Mucosa of descending colon (tissue), 3 donors: ENCODE results near the gene CDK2AP2. TPM values are rescaled to one million over a fixed set of nuclear protein-coding genes. Genes with fewer than 3 reads are reported as not detected.
"Not testable (repeated sequence)": the region's sequence is repeated elsewhere in the genome, so short reads cannot be mapped to it uniquely, and the experiment has no call there.

Source experiments
- ATAC-seq: fragments of 200-7000 bp; cut with Tn5 transposase; one replicate; pipeline ENCODE4 v1.9.1; 2020; ENCODE audit warnings: mild to moderate bottlenecking, moderate library complexity
- DNase-seq, 3 donors: peaks; one replicate each; pipeline ENCODE4 v3.0.0-alpha.2; 2020
- H3K36me3 ChIP-seq: fragments of 200-600 bp; one replicate; pipeline ENCODE4 v1.8.0; 2021; ENCODE audit warnings: low read depth, mild to moderate bottlenecking
- H3K4me1 ChIP-seq: fragments of 200-600 bp; one replicate; pipeline ENCODE4 v1.8.0; 2021; ENCODE audit warnings: low read depth, mild to moderate bottlenecking
- H3K4me3 ChIP-seq: fragments of 200-600 bp; one replicate; pipeline ENCODE4 v1.8.0; 2021; ENCODE audit warnings: mild to moderate bottlenecking
- H3K9me3 ChIP-seq: fragments of 200-600 bp; one replicate; pipeline ENCODE4 v1.8.0; 2021; ENCODE audit warnings: mild to moderate bottlenecking
- CTCF ChIP-seq: fragments of 200-600 bp; IDR thresholded peaks from one replicate; pipeline ENCODE4 v1.8.0; 2022; ENCODE audit warnings: antibody characterized with exemption, mild to moderate bottlenecking
- intact Hi-C, 2 donors: fragments of 100-400 bp; cut with DNase I in 1 of 2; cut with micrococcal nuclease in 1 of 2; formaldehyde crosslinking; loops; one replicate each; pipeline versions ENCODE4 v1.11.0 to v1.11.1; 2022; cut with DNase I, micrococcal nuclease
- total RNA-seq, 3 donors: library from RNA; stranded (reverse); fragmentation: NEBNext Ultra II Directional in 2 of 3; extraction: Animal tissue kit (Norgen Biotek cat#: 25700) in 2 of 3; gene quantifications; one replicate each; pipeline versions ENCODE4 v1.2.1 to v1.2.4, GENCODE V29; 2021 to 2023
- donor health status: DM: no; HTN: no; CAD: no; lungs with moderate emphysema.
- donor health status: DM: no; HTN: no; CAD: no.
- donor health status: DM: no; HTN: yes; CAD: no.

CDK2AP2 gene
- total RNA-seq, 3 donors from 2014 or later: 63.5 to 81.3 (median 79.3) TPM

DNA sequence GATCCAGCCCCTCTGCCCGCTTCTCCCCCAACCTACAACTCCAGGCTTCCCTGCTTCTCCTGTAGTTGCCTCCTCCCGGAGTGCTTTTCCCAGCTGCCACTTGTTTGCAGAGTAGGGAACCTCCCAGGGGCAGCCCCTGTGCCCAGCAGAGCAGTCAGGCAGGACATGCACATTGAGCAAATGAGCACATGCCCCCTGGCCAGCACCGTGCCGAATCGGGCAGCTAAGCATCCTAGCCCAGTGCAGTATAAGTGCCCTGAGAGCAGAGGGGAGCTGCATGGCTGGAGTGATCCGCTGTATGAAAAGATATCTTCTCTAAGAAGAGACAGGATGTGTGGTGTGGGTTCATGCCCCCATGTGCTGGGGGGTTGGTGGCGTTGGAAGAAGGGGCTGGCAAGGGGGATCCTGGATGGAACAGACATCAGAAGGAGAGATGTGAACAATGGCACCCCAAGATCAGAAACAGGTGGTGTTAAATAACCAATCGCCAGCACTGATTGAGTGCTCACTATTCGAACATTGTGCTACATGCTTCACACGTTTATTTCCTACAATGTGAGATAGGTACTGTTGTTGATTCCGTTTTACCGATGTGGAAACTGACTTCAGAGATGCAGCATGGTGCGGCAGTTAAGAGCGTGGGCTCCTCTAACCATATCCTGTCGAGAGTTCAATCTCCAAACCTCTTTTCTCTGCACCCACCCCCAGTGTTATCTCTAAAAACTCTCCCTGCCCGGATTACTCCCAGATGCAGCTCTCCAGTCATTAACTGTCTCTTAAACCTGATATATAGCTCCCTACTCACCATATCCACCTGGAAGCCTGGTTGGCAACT, 23.9 kb downstream of the CDK2AP2 start:
- TF ChIP-seq CTCF: no peak
- ATAC-seq (peak; percentile 2), DNase-seq (peak in 1 of 3 donors; percentile 64)
- intact Hi-C loops: no loop called here
- no peak overlapping the region for H3K4me3 ChIP-seq
- no peaks in the 10 kb centered on the region for H3K9me3 ChIP-seq
- H3K36me3 ChIP-seq: no peaks in the 10 kb centered on the region
- H3K4me1 ChIP-seq: peaks cover 24% of the 10 kb centered on the region

GRCh38 chr11:67482827-67483798, 24.8 kb downstream of the CDK2AP2 start, which contains the start of gene AIP:
TSS of gene AIP (plus strand) at chr11:67483026. CDS start at chr11:67483159, 133 bp downstream.
- peak within 1 kb of the TSS; percentile 27 for H3K4me3 ChIP-seq
- ATAC-seq: peak; percentile 96
- no peak for TF ChIP-seq CTCF
- H3K4me1 ChIP-seq: peaks cover 23% of the 10 kb centered on the region
- no peaks in the 10 kb centered on the region for H3K9me3 ChIP-seq
- H3K36me3 ChIP-seq: no peaks in the 10 kb centered on the region
- peak; percentile 98 to 99 (median 98) for DNase-seq
- intact Hi-C loops: no loop called here

GRCh38 chr11:67482275-67482826, 25.6 kb downstream of the CDK2AP2 start:
- H3K9me3 ChIP-seq: no peaks in the 10 kb centered on the region
- peaks cover 23% of the 10 kb centered on the region for H3K4me1 ChIP-seq
- TF ChIP-seq CTCF: no peak
- intact Hi-C loops: no loop called here
- DNase-seq (peak in 1 of 3 donors; percentile 54), ATAC-seq (peak; percentile 50)
- no peaks in the 10 kb centered on the region for H3K36me3 ChIP-seq
- H3K4me3 ChIP-seq: peak overlapping the region; percentile 7

DNA sequence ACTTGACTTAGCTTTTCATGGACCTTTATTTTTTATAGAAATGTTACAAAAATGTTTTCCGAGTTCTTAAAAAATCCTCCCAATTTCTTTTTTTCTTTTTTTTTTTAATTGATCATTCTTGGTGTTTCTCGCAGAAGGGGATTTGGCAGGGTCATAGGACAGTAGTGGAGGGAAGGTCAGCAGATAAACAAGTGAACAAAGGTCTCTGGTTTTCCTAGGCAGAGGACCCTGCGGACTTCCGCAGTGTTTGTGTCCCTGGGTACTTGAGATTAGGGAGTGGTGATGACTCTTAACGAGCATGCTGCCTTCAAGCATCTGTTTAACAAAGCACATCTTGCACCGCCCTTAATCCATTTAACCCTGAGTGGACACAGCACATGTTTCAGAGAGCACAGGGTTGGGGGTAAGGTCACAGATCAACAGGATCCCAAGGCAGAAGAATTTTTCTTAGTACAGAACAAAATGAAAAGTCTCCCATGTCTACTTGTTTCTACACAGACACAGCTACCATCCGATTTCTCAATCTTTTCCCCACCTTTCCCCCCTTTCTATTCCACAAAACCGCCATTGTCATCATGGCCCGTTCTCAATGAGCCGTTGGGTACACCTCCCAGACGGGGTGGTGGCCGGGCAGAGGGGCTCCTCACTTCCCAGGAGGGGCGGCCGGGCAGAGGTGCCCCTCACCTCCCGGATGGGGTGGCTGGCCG, 30.5 kb downstream of the CDK2AP2 start:
- H3K9me3 ChIP-seq, ATAC-seq, intact Hi-C loops, H3K4me1 ChIP-seq, DNase-seq, H3K36me3 ChIP-seq, H3K4me3 ChIP-seq: not testable (repeated sequence)

DNA sequence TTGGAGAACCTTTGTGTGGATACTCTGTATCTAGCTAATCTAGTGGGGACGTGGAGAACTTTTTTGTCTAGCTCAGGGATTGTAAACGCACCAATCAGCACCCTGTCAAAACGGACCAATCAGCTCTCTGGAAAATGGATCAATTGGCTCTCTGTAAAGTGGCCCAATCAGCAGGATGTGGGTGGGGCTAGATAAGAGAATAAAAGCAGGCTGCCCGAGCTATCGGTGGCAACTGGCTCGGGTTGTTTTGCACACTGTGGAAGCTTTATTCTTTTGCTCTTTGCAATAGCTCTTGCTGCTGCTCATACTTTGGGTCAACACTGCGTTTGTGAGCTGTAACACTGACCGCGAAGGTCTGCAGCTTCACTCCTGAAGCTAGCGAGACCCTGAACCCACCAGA, 31.3 kb downstream of the CDK2AP2 start:
- intact Hi-C loops, H3K4me3 ChIP-seq, H3K36me3 ChIP-seq, H3K4me1 ChIP-seq, ATAC-seq, DNase-seq, H3K9me3 ChIP-seq: not testable (repeated sequence)

- intact Hi-C loops: no loop called here
- peaks cover 5% of the 10 kb centered on the region for H3K4me1 ChIP-seq
- H3K4me3 ChIP-seq: no peak overlapping the region
- ATAC-seq (no peak), DNase-seq (no peak)
- TF ChIP-seq CTCF: no peak
- no peaks in the 10 kb centered on the region for H3K9me3 ChIP-seq
- no peaks in the 10 kb centered on the region for H3K36me3 ChIP-seq
Observed at GRCh38 chr11:67472882-67473281, 35.1 kb downstream of the CDK2AP2 start.
